Measurements from ENCODE around the gene THSD4. TPM values are rescaled to one million over a fixed set of nuclear protein-coding genes. Genes with fewer than 3 reads are reported as not detected.
A peak's percentile ranks its signal among the peaks of the same experiment; 100 is the strongest.

Gene THSD4
- polyA plus RNA-seq, 2 of the 4 experiments (the other 2 are of a cell fraction) = 15.8 to 40.7 TPM

- CTCF ChIA-PET = interaction anchor here (0.5 to 20.8 kb wide), 11 partner anchors 9 to 420 kb away, joined by 3 to 522 read pairs (median 4); no protein-coding TSS in a partner anchor
- POLR2A ChIA-PET = no interaction called here
- TF ChIP-seq FOXS1 (CRISPR knock-in tag; IDR thresholded peaks at IDR 0.05) (no peak), POLR2AphosphoS2 (conservative IDR thresholded peaks at IDR 0.05; ENCODE audit: low read length) (no peak), MYC (IDR thresholded peaks at IDR 0.05; ENCODE audit: borderline replicate concordance, low read length) (no peak), ESRRA (IDR thresholded peaks at IDR 0.05; ENCODE audit: borderline replicate concordance, low read length) (no peak), NPAS2 (CRISPR knock-in tag; IDR thresholded peaks at IDR 0.05; ENCODE audit: borderline replicate concordance) (no peak), BHLHE40 (IDR thresholded peaks at IDR 0.05; ENCODE audit: low read depth, low read length) (no peak), CHD4 (IDR thresholded peaks at IDR 0.05; ENCODE audit: borderline replicate concordance) (no peak), RNF2 (IDR thresholded peaks at IDR 0.05; ENCODE audit: borderline replicate concordance, low read depth) (no peak), NR3C1 (IDR thresholded peaks at IDR 0.05) (no peak), CHD2 (IDR thresholded peaks at IDR 0.05; ENCODE audit: low read length, partially characterized antibody) (no peak), PBX3 (IDR thresholded peaks at IDR 0.05) (no peak)
- TF ChIP-seq, protein P1, sequence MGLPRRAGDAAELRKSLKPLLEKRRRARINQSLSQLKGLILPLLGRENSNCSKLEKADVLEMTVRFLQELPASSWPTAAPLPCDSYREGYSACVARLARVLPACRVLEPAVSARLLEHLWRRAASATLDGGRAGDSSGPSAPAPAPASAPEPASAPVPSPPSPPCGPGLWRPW (IDR thresholded peaks at IDR 0.05) = no peak
- TF ChIP-seq, protein P2, sequence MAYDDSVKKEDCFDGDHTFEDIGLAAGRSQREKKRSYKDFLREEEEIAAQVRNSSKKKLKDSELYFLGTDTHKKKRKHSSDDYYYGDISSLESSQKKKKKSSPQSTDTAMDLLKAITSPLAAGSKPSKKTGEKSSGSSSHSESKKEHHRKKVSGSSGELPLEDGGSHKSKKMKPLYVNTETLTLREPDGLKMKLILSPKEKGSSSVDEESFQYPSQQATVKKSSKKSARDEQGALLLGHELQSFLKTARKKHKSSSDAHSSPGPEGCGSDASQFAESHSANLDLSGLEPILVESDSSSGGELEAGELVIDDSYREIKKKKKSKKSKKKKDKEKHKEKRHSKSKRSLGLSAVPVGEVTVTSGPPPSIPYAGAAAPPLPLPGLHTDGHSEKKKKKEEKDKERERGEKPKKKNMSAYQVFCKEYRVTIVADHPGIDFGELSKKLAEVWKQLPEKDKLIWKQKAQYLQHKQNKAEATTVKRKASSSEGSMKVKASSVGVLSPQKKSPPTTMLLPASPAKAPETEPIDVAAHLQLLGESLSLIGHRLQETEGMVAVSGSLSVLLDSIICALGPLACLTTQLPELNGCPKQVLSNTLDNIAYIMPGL (CRISPR knock-in tag; IDR thresholded peaks at IDR 0.05; ENCODE audit: borderline replicate concordance) = no peak
- TF ChIP-seq, protein P3, sequence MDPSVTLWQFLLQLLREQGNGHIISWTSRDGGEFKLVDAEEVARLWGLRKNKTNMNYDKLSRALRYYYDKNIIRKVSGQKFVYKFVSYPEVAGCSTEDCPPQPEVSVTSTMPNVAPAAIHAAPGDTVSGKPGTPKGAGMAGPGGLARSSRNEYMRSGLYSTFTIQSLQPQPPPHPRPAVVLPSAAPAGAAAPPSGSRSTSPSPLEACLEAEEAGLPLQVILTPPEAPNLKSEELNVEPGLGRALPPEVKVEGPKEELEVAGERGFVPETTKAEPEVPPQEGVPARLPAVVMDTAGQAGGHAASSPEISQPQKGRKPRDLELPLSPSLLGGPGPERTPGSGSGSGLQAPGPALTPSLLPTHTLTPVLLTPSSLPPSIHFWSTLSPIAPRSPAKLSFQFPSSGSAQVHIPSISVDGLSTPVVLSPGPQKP (IDR thresholded peaks at IDR 0.05; ENCODE audit: low read depth, low read length) = no peak
- no peak for ATAC-seq
- peaks cover 9% of the 10 kb centered on the region for H3K4me1 ChIP-seq
- no peaks in the 10 kb centered on the region for H3K9me3 ChIP-seq
- FAIRE-seq = no peak
- H3K4me2 ChIP-seq = no peak overlapping the region
- H3K27ac ChIP-seq = peak overlapping the region in 1 of 2 experiments; percentile 22; a peak in 2 of 6 replicates
- no peak for DNase-seq (ENCODE audit: low read depth in 1 of 2, low spot score in 1 of 2)
- 34% methylated on average over 1 of the region's 1 CpG for WGBS (ENCODE audit: missing lambda C conversion rate)
- no peak overlapping the region for H3K4me3 ChIP-seq
Measured at GRCh38 chr15:71739355-71739754, 624.1 kb downstream of the THSD4 start.

DNA sequence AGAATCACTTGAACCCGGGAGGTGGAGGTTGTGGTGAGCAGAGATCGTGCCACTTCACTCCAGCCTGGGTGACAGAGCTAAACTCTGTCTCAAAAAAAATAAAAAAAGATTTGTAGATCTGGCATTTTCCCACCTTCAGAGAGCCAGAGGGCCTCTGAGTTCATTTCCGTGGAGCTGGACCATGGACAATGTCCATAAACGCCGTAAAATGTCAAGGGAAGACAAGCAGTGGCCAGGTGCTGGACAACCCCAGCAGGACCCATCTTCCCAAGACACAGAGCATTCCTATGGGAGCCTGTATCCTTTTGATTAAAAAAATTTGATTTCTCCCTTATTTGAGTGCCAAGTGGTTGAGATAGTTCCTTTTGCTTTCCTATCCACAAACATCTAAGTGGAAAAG, 627.7 kb downstream of the THSD4 start:
- H3K4me3 ChIP-seq = no peak overlapping the region
- peaks cover 43% of the 10 kb centered on the region for H3K4me1 ChIP-seq
- H3K27ac ChIP-seq = peak overlapping the region; percentile 58 to 99; a peak in 5 of 6 replicates
- POLR2A ChIA-PET = interaction anchor here (0.6 to 1.7 kb wide), 2 partner anchors 10 to 47 kb away, joined by 3 to 7 read pairs; no protein-coding TSS in a partner anchor
- no peak for DNase-seq (ENCODE audit: low read depth in 1 of 2, low spot score in 1 of 2)
- TF ChIP-seq RFX5 (IDR thresholded peaks at IDR 0.05) = no peak
- TF ChIP-seq CBX8 (IDR thresholded peaks at IDR 0.05) = no peak
- no peak for TF ChIP-seq POLR2AphosphoS2 (conservative IDR thresholded peaks at IDR 0.05; ENCODE audit: low read length)
- no peak for TF ChIP-seq ZSCAN20 (CRISPR knock-in tag; IDR thresholded peaks at IDR 0.05)
- TF ChIP-seq RNF2 (IDR thresholded peaks at IDR 0.05; ENCODE audit: borderline replicate concordance, low read depth) = no peak
- TF ChIP-seq ZNF302 (CRISPR knock-in tag; IDR thresholded peaks at IDR 0.05) = no peak
- no peak for TF ChIP-seq CEBPB (IDR thresholded peaks at IDR 0.05)
- TF ChIP-seq E2F6 (IDR thresholded peaks at IDR 0.05; ENCODE audit: borderline replicate concordance, low read depth) = no peak
- no peak for TF ChIP-seq BHLHE40 (IDR thresholded peaks at IDR 0.05; ENCODE audit: low read depth, low read length)
- no peak for TF ChIP-seq FOXS1 (CRISPR knock-in tag; IDR thresholded peaks at IDR 0.05)
- CTCF ChIA-PET = interaction anchor here (0.8 to 20.8 kb wide), 35 partner anchors 10 to 629 kb away, joined by 3 to 522 read pairs (median 5); partner anchors contain the start of gene THSD4
- H3K4me2 ChIP-seq = no peak overlapping the region
- H3K9me3 ChIP-seq = no peaks in the 10 kb centered on the region
- no peak for ATAC-seq
- 93% methylated on average over 5 of the region's 5 CpGs for WGBS (ENCODE audit: missing lambda C conversion rate)
- FAIRE-seq = no peak

Measured in A549 (cell line).